PC-3 (cell line): ENCODE measurements around the gene NAGLU.

Experiments used
- EZH2 ChIP-seq: fragments of 300-600 bp; sonication (generic); IDR thresholded peaks from one replicate; pipeline ENCODE4 v1.6.1; 2017; ENCODE audit warnings: antibody characterized with exemption, mild to moderate bottlenecking, low read length; ENCODE audit not compliant: unreplicated experiment
- EZH2phosphoT487 ChIP-seq: fragments of 300-600 bp; sonication (generic); IDR thresholded peaks from 2 replicates; pipeline ENCODE4 v1.6.1; 2018; ENCODE audit warnings: mild to moderate bottlenecking, antibody characterized with exemption, low read length, borderline replicate concordance
- TF ChIP-seq, protein P1 (sequence below): fragments of 300-600 bp; sonication (generic); conservative IDR thresholded peaks from 2 replicates; pipeline ENCODE4 v1.5.1; 2017; ENCODE audit warnings: antibody characterized with exemption, low read depth, mild to moderate bottlenecking, low read length

DNA sequence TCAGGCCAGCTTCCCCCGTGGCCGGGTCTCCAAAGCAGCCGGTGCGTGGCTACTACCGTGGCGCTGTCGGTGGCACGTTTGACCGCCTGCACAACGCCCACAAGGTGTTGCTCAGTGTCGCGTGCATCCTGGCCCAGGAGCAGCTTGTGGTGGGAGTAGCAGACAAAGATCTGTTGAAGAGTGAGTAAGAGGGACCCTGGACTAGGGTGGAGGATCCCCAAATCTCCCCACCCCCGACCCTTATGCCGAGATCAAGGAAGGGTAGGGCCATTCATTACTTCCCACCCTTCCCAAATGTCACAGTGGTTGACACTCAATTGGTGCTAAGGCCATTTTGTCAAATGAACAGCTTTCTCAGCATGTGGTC, 27.1 kb downstream of the NAGLU start:
- TF ChIP-seq EZH2phosphoT487 (no peak), EZH2 (no peak)
- TF ChIP-seq, protein P1, sequence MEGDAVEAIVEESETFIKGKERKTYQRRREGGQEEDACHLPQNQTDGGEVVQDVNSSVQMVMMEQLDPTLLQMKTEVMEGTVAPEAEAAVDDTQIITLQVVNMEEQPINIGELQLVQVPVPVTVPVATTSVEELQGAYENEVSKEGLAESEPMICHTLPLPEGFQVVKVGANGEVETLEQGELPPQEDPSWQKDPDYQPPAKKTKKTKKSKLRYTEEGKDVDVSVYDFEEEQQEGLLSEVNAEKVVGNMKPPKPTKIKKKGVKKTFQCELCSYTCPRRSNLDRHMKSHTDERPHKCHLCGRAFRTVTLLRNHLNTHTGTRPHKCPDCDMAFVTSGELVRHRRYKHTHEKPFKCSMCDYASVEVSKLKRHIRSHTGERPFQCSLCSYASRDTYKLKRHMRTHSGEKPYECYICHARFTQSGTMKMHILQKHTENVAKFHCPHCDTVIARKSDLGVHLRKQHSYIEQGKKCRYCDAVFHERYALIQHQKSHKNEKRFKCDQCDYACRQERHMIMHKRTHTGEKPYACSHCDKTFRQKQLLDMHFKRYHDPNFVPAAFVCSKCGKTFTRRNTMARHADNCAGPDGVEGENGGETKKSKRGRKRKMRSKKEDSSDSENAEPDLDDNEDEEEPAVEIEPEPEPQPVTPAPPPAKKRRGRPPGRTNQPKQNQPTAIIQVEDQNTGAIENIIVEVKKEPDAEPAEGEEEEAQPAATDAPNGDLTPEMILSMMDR, result no peak
